ENCODE results near the gene TTC7B.

Gene TTC7B

GRCh38 chr14:90732139-90732538 lies 84.1 kb downstream of the TTC7B start:
- TF ChIP-seq, protein P1, sequence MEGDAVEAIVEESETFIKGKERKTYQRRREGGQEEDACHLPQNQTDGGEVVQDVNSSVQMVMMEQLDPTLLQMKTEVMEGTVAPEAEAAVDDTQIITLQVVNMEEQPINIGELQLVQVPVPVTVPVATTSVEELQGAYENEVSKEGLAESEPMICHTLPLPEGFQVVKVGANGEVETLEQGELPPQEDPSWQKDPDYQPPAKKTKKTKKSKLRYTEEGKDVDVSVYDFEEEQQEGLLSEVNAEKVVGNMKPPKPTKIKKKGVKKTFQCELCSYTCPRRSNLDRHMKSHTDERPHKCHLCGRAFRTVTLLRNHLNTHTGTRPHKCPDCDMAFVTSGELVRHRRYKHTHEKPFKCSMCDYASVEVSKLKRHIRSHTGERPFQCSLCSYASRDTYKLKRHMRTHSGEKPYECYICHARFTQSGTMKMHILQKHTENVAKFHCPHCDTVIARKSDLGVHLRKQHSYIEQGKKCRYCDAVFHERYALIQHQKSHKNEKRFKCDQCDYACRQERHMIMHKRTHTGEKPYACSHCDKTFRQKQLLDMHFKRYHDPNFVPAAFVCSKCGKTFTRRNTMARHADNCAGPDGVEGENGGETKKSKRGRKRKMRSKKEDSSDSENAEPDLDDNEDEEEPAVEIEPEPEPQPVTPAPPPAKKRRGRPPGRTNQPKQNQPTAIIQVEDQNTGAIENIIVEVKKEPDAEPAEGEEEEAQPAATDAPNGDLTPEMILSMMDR (IDR thresholded peaks at IDR 0.05; ENCODE audit: insufficient read depth, low read length, missing control alignments): no peak
- no peak overlapping the region for H3K4me3 ChIP-seq (ENCODE audit: low read depth, low read length)
- no peak for DNase-seq (ENCODE audit: low read depth, low spot score)
- POLR2A ChIA-PET: no interaction called here
- CTCF ChIA-PET: interaction anchor here (0.7 to 4.9 kb wide), 4 partner anchors 27 to 85 kb away, joined by 3 to 22 read pairs (median 3); no protein-coding TSS in a partner anchor

DNA sequence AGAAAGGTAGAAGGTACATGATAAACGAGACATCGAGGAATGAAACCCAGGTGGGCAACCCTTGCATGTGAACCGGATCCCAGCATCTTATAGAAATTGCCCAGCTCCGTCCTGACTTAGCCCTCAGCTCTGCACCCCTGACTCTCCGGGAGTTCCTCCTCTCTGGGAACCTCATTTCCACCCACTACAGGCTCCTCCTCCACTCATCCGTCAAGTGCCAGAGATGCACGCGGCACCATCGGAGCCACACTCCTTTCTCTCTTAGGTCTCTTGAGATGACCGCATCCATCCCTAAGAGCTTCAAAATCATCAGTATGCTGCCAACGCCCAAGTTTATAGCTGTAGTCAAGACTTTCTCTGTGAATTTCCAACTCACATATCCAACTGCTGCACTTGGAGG lies 84.7 kb downstream of the TTC7B start:
- POLR2A ChIA-PET: no interaction called here
- no peak overlapping the region for H3K4me3 ChIP-seq (ENCODE audit: low read depth, low read length)
- no peak for DNase-seq (ENCODE audit: low read depth, low spot score)
- CTCF ChIA-PET: interaction anchor here (1.2 to 4.9 kb wide), 2 partner anchors 27 to 35 kb away, joined by 3 to 22 read pairs; no protein-coding TSS in a partner anchor
- TF ChIP-seq, protein P1 (IDR thresholded peaks at IDR 0.05; ENCODE audit: insufficient read depth, low read length, missing control alignments): no peak

DNA sequence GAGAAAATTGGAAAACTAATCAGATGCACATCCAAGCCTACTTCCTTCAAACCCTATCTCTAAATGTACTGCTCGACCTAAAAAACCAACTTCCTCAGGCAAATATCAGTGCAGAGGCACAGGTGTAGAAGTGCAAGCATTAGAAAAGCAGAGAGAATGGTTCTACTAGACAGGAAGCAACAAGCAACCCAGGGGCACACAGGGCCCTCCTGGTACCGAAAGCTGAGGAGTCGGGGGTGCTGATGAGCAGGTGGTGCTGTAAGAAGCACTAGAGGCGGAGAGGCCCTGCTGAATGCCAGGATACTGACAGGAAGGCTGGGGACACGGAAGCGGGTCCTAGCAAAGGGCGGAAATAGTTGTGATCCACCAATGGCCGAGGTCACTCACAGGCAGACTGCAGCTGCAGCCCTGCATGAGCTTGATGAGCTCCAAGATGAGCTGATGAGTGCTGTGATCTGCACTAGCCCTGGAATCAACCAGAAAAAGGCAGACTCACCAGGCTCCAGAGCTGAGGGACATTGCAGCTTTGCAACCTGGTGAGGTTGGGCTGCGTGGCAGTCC lies 85.9 kb downstream of the TTC7B start:
- POLR2A ChIA-PET: no interaction called here
- H3K4me3 ChIP-seq (ENCODE audit: low read depth, low read length): no peak overlapping the region
- CTCF ChIA-PET: interaction anchor here (4.9 kb wide), 1 partner anchor 28 kb away, joined by 22 read pairs; no protein-coding TSS in a partner anchor
- no peak for DNase-seq (ENCODE audit: low read depth, low spot score)
- TF ChIP-seq, protein P1 (IDR thresholded peaks at IDR 0.05; ENCODE audit: insufficient read depth, low read length, missing control alignments): no peak

DNA sequence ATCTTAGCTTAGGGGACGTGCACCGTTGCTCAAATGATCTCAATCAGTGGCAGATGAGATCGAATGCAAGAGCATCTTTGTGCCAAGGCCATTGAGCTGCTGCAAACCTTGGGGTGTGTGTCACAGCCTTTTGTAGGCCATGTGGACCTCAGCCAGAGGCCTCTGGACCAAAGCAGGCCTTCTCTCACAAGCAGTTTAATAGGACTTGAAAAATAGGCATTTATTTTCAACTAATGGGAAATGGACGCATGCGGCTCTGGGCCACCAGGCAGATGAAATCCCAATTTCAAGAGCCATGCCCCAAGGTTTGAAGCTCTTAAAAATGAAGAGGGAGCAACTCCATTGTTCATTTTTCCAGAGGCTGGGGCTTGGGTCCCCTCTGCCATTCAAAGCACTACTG lies 87.3 kb downstream of the TTC7B start:
- no peak for DNase-seq (ENCODE audit: low read depth, low spot score)
- no peak overlapping the region for H3K4me3 ChIP-seq (ENCODE audit: low read depth, low read length)
- CTCF ChIA-PET: interaction anchor here (0.8 to 2.3 kb wide), 2 partner anchors 310 to 329 kb away, joined by 3 to 7 read pairs; no protein-coding TSS in a partner anchor
- TF ChIP-seq, protein P1 (IDR thresholded peaks at IDR 0.05; ENCODE audit: insufficient read depth, low read length, missing control alignments): no peak
- POLR2A ChIA-PET: no interaction called here

DNA sequence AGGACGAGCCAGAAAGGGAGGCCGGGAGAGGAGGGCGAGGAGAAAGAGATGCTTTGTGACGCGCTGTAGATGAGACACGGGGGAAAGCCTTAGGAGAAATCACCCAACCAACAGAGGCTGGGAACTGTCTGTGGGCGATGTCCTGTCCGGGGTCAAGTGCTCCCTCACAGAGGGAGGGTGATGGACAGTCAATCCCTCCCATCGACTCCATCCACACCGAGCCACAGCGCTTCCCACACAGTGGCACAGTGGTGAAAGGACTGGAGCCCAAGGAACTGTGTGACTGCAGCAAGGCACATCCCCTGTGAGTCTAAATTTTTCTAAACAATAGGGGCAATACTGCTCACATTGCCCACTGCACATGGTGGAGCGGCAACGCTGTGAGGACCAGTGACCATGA lies 89.1 kb downstream of the TTC7B start:
- CTCF ChIA-PET: interaction anchor here (1.1 to 2.1 kb wide), 4 partner anchors 9 to 438 kb away, joined by 3 to 7 read pairs (median 5); no protein-coding TSS in a partner anchor
- DNase-seq (ENCODE audit: low read depth, low spot score): no peak
- POLR2A ChIA-PET: interaction anchor here (0.6 to 0.7 kb wide), 2 partner anchors 328 to 330 kb away, joined by 3 read pairs; no protein-coding TSS in a partner anchor
- H3K4me3 ChIP-seq (ENCODE audit: low read depth, low read length): no peak overlapping the region
- TF ChIP-seq, protein P1 (IDR thresholded peaks at IDR 0.05; ENCODE audit: insufficient read depth, low read length, missing control alignments): no peak

DNA sequence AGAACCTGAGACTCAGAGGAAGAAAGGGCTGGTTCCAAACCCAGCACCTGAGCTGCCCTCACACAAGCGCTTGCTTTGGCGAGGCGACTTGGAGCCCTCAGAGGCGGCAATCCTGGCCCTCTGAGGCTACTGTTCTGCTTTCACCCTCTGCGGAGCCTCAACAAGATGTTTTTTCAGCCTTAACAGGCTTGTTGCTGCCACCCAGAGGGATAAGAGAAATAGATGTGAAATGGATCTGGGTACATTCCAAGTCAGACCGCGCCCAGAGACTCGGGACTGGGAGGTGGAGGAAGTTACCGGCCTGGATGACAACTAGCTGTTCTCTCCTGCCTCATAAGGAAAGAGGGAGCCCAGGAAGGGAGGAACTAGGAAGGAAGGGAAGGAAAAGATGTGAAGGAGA lies 89.6 kb downstream of the TTC7B start:
- CTCF ChIA-PET: interaction anchor here (0.8 to 2.1 kb wide), 5 partner anchors 9 to 437 kb away, joined by 3 to 7 read pairs (median 4); no protein-coding TSS in a partner anchor
- H3K4me3 ChIP-seq (ENCODE audit: low read depth, low read length): no peak overlapping the region
- TF ChIP-seq, protein P1 (IDR thresholded peaks at IDR 0.05; ENCODE audit: insufficient read depth, low read length, missing control alignments): peak; percentile 17
- POLR2A ChIA-PET: interaction anchor here (0.6 to 0.7 kb wide), 2 partner anchors 328 to 329 kb away, joined by 3 read pairs; no protein-coding TSS in a partner anchor
- peak; percentile 12 for DNase-seq (ENCODE audit: low read depth, low spot score)
